Measurements from ENCODE around the gene LMAN2.

DNA sequence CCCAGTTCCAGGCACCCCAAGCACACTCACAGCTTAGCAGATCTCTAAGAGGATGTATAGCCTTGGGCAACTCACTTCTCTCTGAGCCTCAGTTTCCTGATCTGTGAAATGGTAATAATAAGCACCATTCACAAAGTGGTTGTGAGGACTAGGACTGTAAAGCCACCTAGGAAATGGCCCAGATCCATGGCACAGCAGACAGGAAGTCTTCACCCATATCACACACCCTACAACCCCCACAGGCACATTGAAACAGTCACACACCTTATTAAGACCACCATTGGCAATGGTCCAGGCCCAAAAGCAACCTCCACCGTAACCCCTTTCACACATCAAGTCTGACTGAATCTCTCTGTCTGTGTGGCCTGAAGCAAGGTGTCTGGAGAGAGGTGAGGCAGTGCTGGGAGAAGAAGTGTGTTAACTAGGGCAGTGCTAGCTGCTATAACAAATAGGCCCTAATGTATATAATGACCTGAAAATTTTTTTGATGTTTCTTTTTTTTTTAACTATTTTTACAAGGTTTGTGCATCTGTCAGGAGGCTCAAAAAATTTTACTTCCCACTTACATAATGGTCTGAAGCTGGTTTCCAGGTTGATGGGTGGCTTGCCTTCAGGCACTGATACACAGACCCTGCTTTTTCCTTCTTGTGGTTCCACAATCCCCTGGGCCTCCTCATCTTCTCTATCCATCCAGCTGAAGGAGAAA is 3.8 kb upstream of the LMAN2 start:
- TF ChIP-seq, protein P1, sequence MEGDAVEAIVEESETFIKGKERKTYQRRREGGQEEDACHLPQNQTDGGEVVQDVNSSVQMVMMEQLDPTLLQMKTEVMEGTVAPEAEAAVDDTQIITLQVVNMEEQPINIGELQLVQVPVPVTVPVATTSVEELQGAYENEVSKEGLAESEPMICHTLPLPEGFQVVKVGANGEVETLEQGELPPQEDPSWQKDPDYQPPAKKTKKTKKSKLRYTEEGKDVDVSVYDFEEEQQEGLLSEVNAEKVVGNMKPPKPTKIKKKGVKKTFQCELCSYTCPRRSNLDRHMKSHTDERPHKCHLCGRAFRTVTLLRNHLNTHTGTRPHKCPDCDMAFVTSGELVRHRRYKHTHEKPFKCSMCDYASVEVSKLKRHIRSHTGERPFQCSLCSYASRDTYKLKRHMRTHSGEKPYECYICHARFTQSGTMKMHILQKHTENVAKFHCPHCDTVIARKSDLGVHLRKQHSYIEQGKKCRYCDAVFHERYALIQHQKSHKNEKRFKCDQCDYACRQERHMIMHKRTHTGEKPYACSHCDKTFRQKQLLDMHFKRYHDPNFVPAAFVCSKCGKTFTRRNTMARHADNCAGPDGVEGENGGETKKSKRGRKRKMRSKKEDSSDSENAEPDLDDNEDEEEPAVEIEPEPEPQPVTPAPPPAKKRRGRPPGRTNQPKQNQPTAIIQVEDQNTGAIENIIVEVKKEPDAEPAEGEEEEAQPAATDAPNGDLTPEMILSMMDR (IDR thresholded peaks at IDR 0.05; ENCODE audit: insufficient read depth, low read depth, low read length): no peak
- no peak for TF ChIP-seq EZH2 (IDR thresholded peaks at IDR 0.05; ENCODE audit: insufficient read depth, low read length)

Data from astrocyte (in vitro differentiated cells and primary cell).